HEK293 (cell line): ENCODE measurements around the gene GLRA3.
"Not testable (repeated sequence)": the region's sequence is repeated elsewhere in the genome, so short reads cannot be mapped to it uniquely, and the experiment has no call there.

Source experiments
- CTCF ChIA-PET: fragments of 350-600 bp; formaldehyde crosslinking; extraction: SDS; loops from one replicate; lab custom pipeline; 2021; ENCODE audit warnings: antibody characterized with exemption; lab: Yijun Ruan, JAX
- POLR2A ChIA-PET: fragments of 300-600 bp; formaldehyde crosslinking; extraction: SDS; loops from one replicate; lab custom pipeline; 2020; ENCODE audit warnings: antibody characterized with exemption, inconsistent platforms; lab: Yijun Ruan, JAX
- H3K27ac ChIP-seq: fragments of 200-500 bp; sonication (Bioruptor generic); 2 replicates; pipeline ENCODE4 v1.5.1; 2014; ENCODE audit warnings: low read depth, low read length, control low read depth, inconsistent platforms; ENCODE audit errors: extremely low read depth
- H3K36me3 ChIP-seq, 2 experiments: fragments of 200-500 bp in 1 of 2; sonication (Bioruptor generic) in 1 of 2; 1 replicate in 1 of 2; 2 replicates in 1 of 2; pipeline ENCODE4 v1.5.1; 2014 to 2017; ENCODE audit warnings: inconsistent platforms in 2 of 2, low read length in 2 of 2; ENCODE audit not compliant: control insufficient read depth in 2 of 2, insufficient read depth in 1 of 2
- H3K4me1 ChIP-seq: fragments of 200-500 bp; sonication (Bioruptor generic); 2 replicates; pipeline ENCODE4 v1.5.1; 2014; ENCODE audit warnings: mild to moderate bottlenecking, low read length, inconsistent platforms; ENCODE audit not compliant: control insufficient read depth, insufficient read depth
- H3K4me3 ChIP-seq: 2 replicates; pipeline ENCODE4 v1.5.1; 2011; ENCODE audit warnings: low read depth, mild to moderate bottlenecking, control low read depth, low read length, moderate library complexity
- H3K9me3 ChIP-seq: fragments of 200-500 bp; sonication (Bioruptor generic); 2 replicates; pipeline ENCODE4 v1.5.1; 2014; ENCODE audit warnings: low read depth, low read length, inconsistent platforms; ENCODE audit not compliant: control insufficient read depth, insufficient read depth
- SCRT2 ChIP-seq: fragments of 450-650 bp; formaldehyde crosslinking; IDR thresholded peaks from 2 replicates; pipeline ENCODE4 v1.5.1; 2016; ENCODE audit warnings: missing biosample characterization, missing genetic modification characterization
- ZBTB17 ChIP-seq: fragments of 450-650 bp; formaldehyde crosslinking; IDR thresholded peaks from 2 replicates; pipeline ENCODE4 v1.5.1; 2016; ENCODE audit warnings: missing biosample characterization, missing genetic modification characterization
- ZFHX2 ChIP-seq: fragments of 450-650 bp; formaldehyde crosslinking; conservative IDR thresholded peaks from 2 replicates; pipeline ENCODE4 v1.5.1; 2016; ENCODE audit warnings: missing biosample characterization, missing genetic modification characterization
- ZNF175 ChIP-seq: fragments of 450-650 bp; formaldehyde crosslinking; IDR thresholded peaks from 2 replicates; pipeline ENCODE4 v1.5.1; 2016; ENCODE audit warnings: missing biosample characterization, missing genetic modification characterization
- ZNF654 ChIP-seq: fragments of 450-650 bp; formaldehyde crosslinking; IDR thresholded peaks from 2 replicates; pipeline ENCODE4 v1.5.1; 2016; ENCODE audit warnings: low read depth, missing biosample characterization, missing genetic modification characterization
- ZSCAN30 ChIP-seq: fragments of 450-650 bp; IDR thresholded peaks from 2 replicates; pipeline ENCODE4 v1.5.1; 2018; ENCODE audit warnings: missing biosample characterization, mild to moderate bottlenecking, missing genetic modification characterization, moderate library complexity
- TF ChIP-seq, protein P1 (sequence below): fragments of 450-650 bp; formaldehyde crosslinking; IDR thresholded peaks from 2 replicates; pipeline ENCODE4 v1.5.1; 2016; ENCODE audit warnings: missing biosample characterization, missing genetic modification characterization
- TF ChIP-seq, protein P2 (sequence below): fragments of 450-650 bp; formaldehyde crosslinking; IDR thresholded peaks from 2 replicates; pipeline ENCODE4 v1.5.1; 2016; ENCODE audit warnings: missing biosample characterization, missing genetic modification characterization, borderline replicate concordance
- TF ChIP-seq, protein P3 (sequence below): fragments of 450-650 bp; formaldehyde crosslinking; IDR thresholded peaks from 2 replicates; pipeline ENCODE4 v1.5.1; 2016; ENCODE audit warnings: missing biosample characterization, missing genetic modification characterization, borderline replicate concordance

The GLRA3 gene

DNA sequence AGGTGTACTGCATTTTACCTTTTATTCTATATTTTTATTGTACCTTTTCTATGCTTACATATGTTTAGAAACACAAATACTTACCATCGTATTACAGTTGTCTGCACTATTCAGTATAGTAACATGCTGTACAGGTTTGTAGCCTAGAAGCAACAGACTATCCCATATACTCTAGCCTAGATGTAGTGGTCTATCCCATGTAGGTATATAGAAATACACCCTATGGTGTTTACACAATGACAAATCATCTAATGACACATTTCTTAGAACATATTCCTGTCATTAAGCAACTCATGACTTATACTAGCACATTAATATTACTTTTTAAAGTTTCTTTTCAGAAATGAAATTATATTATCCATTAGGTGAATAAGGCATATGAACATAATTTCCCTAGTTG, 195.6 kb downstream of the GLRA3 start (continued):
- TF ChIP-seq, protein P1, sequence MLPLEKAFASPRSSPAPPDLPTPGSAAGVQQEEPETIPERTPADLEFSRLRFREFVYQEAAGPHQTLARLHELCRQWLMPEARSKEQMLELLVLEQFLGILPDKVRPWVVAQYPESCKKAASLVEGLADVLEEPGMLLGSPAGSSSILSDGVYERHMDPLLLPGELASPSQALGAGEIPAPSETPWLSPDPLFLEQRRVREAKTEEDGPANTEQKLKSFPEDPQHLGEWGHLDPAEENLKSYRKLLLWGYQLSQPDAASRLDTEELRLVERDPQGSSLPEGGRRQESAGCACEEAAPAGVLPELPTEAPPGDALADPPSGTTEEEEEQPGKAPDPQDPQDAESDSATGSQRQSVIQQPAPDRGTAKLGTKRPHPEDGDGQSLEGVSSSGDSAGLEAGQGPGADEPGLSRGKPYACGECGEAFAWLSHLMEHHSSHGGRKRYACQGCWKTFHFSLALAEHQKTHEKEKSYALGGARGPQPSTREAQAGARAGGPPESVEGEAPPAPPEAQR (tag by site-specific recombination) = no peak
- TF ChIP-seq ZBTB17 (tag by site-specific recombination) (no peak), ZSCAN30 (no peak), ZFHX2 (tag by site-specific recombination) (no peak), ZNF175 (tag by site-specific recombination) (no peak)
- TF ChIP-seq, protein P2, sequence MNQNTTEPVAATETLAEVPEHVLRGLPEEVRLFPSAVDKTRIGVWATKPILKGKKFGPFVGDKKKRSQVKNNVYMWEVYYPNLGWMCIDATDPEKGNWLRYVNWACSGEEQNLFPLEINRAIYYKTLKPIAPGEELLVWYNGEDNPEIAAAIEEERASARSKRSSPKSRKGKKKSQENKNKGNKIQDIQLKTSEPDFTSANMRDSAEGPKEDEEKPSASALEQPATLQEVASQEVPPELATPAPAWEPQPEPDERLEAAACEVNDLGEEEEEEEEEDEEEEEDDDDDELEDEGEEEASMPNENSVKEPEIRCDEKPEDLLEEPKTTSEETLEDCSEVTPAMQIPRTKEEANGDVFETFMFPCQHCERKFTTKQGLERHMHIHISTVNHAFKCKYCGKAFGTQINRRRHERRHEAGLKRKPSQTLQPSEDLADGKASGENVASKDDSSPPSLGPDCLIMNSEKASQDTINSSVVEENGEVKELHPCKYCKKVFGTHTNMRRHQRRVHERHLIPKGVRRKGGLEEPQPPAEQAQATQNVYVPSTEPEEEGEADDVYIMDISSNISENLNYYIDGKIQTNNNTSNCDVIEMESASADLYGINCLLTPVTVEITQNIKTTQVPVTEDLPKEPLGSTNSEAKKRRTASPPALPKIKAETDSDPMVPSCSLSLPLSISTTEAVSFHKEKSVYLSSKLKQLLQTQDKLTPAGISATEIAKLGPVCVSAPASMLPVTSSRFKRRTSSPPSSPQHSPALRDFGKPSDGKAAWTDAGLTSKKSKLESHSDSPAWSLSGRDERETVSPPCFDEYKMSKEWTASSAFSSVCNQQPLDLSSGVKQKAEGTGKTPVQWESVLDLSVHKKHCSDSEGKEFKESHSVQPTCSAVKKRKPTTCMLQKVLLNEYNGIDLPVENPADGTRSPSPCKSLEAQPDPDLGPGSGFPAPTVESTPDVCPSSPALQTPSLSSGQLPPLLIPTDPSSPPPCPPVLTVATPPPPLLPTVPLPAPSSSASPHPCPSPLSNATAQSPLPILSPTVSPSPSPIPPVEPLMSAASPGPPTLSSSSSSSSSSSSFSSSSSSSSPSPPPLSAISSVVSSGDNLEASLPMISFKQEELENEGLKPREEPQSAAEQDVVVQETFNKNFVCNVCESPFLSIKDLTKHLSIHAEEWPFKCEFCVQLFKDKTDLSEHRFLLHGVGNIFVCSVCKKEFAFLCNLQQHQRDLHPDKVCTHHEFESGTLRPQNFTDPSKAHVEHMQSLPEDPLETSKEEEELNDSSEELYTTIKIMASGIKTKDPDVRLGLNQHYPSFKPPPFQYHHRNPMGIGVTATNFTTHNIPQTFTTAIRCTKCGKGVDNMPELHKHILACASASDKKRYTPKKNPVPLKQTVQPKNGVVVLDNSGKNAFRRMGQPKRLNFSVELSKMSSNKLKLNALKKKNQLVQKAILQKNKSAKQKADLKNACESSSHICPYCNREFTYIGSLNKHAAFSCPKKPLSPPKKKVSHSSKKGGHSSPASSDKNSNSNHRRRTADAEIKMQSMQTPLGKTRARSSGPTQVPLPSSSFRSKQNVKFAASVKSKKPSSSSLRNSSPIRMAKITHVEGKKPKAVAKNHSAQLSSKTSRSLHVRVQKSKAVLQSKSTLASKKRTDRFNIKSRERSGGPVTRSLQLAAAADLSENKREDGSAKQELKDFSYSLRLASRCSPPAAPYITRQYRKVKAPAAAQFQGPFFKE = no peak
- TF ChIP-seq, all 188 proteins: peak for 0

DNA sequence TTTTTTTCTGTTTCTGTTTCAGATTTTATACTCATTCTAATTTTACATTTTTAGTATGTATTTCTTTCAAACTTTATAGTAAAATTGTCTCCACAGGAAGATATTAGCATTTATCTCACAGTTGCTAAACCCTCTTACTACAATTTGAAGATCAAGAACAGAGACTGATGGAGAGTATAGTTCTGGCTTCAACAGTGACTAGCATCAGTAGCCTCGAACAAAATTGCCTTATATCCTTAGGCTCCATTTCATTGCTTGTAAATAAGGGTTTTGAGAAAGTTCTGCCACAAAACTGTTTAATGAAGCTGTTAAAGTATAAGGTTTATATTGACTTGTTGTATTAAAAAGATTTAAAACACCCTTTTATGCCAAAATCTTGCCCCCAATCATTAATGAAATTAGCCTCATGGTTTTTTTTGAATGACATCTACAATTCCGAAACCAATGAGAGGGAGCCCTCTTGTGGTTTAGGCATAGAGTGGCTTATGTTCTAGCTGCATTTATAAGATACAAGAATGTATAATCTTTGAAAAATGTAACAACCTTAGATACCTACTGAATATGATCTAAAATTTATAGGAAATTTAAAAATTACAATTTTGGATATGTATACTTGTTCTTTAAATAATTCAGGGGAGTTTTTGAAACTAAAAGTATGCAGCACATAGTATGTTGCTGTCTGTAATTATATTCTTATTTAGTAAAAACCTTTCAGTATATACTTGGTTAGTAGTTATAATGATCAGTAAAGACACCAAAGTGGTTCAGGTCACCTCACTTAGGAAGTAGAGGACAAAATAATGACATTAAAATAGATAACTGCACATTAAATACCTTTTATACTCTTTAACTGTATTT, 196.9 kb downstream of the GLRA3 start:
- H3K4me3 ChIP-seq = no peak overlapping the region
- H3K36me3 ChIP-seq = no peaks in the 10 kb centered on the region
- ChIA-PET CTCF (interaction anchor here (0.7 to 1.7 kb wide), 11 partner anchors 9 to 280 kb away, joined by 3 to 7 read pairs (median 3); no protein-coding TSS in a partner anchor), POLR2A (no interaction called here)
- TF ChIP-seq, protein P3, sequence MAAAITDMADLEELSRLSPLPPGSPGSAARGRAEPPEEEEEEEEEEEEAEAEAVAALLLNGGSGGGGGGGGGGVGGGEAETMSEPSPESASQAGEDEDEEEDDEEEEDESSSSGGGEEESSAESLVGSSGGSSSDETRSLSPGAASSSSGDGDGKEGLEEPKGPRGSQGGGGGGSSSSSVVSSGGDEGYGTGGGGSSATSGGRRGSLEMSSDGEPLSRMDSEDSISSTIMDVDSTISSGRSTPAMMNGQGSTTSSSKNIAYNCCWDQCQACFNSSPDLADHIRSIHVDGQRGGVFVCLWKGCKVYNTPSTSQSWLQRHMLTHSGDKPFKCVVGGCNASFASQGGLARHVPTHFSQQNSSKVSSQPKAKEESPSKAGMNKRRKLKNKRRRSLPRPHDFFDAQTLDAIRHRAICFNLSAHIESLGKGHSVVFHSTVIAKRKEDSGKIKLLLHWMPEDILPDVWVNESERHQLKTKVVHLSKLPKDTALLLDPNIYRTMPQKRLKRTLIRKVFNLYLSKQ = no peak
- TF ChIP-seq ZNF654 (tag by site-specific recombination) (peak; percentile 63), SCRT2 (tag by site-specific recombination) (no peak)
- H3K9me3 ChIP-seq = no peaks in the 10 kb centered on the region
- H3K4me1 ChIP-seq = no peaks in the 10 kb centered on the region
- no peak overlapping the region for H3K27ac ChIP-seq

DNA sequence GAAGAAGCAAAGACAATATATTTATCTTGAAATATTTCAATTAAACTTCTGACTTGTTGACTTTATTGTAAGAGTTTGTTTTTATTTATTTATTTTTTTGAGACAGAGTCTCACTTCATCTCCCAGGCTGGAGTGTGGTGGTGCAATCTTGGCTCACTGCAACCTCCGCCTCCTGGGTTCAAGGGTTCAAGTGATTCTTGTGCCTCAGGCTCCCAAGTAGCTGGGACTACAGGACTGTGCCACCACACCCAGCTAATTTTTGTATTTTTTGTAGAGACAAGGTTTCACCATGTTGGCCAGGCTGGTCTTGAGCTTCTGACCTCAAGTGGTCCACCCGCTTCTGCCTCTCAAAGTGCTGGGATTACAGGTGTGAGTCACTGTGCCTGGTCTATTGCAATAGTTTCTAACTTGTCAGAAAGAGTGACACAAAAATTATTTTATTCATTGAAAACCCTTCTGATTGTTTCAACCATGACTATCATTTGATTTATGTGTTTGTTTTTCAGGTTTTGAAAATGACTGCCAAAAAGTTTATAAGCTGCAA, 199.1 kb downstream of the GLRA3 start:
- H3K9me3 ChIP-seq, H3K4me3 ChIP-seq, H3K36me3 ChIP-seq, H3K27ac ChIP-seq, POLR2A ChIA-PET, H3K4me1 ChIP-seq: not testable (repeated sequence)
- CTCF ChIA-PET = interaction anchor here (0.7 kb wide), 1 partner anchor 12 kb away, joined by 3 read pairs; no protein-coding TSS in a partner anchor
